ENCODE data around the gene DLD.

- TF ChIP-seq CTCF (IDR thresholded peaks at IDR 0.05) = no peak
- TF ChIP-seq EP300 (IDR thresholded peaks at IDR 0.05) = no peak
- no peak for TF ChIP-seq POLR2A (IDR thresholded peaks at IDR 0.05)
These were observed 31.9 kb downstream of the DLD start for GRCh38 chr7:107922886-107923285.
